Lung (tissue), 12 donors: ENCODE data around the gene DLG1. TPM values are rescaled to one million over a fixed set of nuclear protein-coding genes. Genes with fewer than 3 reads are reported as not detected.
"Not testable (repeated sequence)": the region's sequence is repeated elsewhere in the genome, so short reads cannot be mapped to it uniquely, and the experiment has no call there.

Experiments used
- ATAC-seq: fragments of 200-7000 bp; cut with Tn5 transposase; one replicate; pipeline ENCODE4 v1.9.1; 2020; ENCODE audit warnings: moderate number of reproducible peaks; ENCODE audit not compliant: insufficient read depth, low FRiP score
- DNase-seq, 3 donors: peaks; one replicate each; pipeline ENCODE4 v3.0.0-alpha.2; 2013 to 2017
- H3K27ac ChIP-seq, 2 donors: one replicate each; pipeline ENCODE4 v1.5.1; 2013; ENCODE audit warnings: mild to moderate bottlenecking in 2 of 2, moderate library complexity in 2 of 2, control low read depth in 1 of 2, inconsistent platforms in 1 of 2, low read depth in 1 of 2, low read length in 1 of 2
- H3K27me3 ChIP-seq, 3 donors: one replicate each; pipeline ENCODE4 v1.5.1; 2013; ENCODE audit warnings: low read length in 2 of 3; ENCODE audit not compliant: control insufficient read depth in 3 of 3, insufficient read depth in 3 of 3
- H3K36me3 ChIP-seq, 4 donors: one replicate each; pipeline ENCODE4 v1.5.1; 2013; ENCODE audit warnings: low read length in 4 of 4, mild to moderate bottlenecking in 1 of 4, moderate library complexity in 1 of 4; ENCODE audit not compliant: control insufficient read depth in 4 of 4, insufficient read depth in 4 of 4
- H3K4me1 ChIP-seq, 5 donors: one replicate each; pipeline ENCODE4 v1.5.1; 2013; ENCODE audit warnings: low read length in 5 of 5, mild to moderate bottlenecking in 2 of 5, moderate library complexity in 1 of 5; ENCODE audit not compliant: control insufficient read depth in 5 of 5, insufficient read depth in 5 of 5
- H3K4me3 ChIP-seq: one replicate; pipeline ENCODE4 v1.5.1; 2013; ENCODE audit warnings: mild to moderate bottlenecking, control low read depth, moderate library complexity
- H3K9ac ChIP-seq, 2 donors: one replicate each; pipeline ENCODE4 v1.5.1; 2013; ENCODE audit warnings: low read length in 2 of 2, control low read depth in 1 of 2; ENCODE audit not compliant: insufficient read depth in 1 of 2
- H3K9me3 ChIP-seq, 4 donors: one replicate each; pipeline ENCODE4 v1.5.1; 2013; ENCODE audit warnings: low read length in 3 of 4, mild to moderate bottlenecking in 1 of 4, moderate library complexity in 1 of 4; ENCODE audit not compliant: control insufficient read depth in 4 of 4, insufficient read depth in 3 of 4
- CTCF ChIP-seq: IDR thresholded peaks from 2 replicates; pipeline ENCODE4 v1.5.1; 2012; ENCODE audit warnings: mild to moderate bottlenecking; ENCODE audit errors: control extremely low read depth, extremely low read depth
- WGBS, 2 donors: extraction: QIAGEN DNeasy Blood & Tissue Kit; methylation state at CpG; one replicate each; pipeline ENCODE4 v1.1.7; 2013; 5-methylcytosine and 5-hydroxymethylcytosine counted together
- polyA plus RNA-seq, 2 donors: library from polyadenylated mRNA; stranded (reverse); fragments of 200-250 nt; gene quantifications; one replicate each; pipeline ENCODE4 v1.2.1, GENCODE V29; 2013
- total RNA-seq, 2 donors: library from RNA; depleted of rRNA in 1 of 2; stranded (reverse); fragments of >200 nt in 1 of 2; gene quantifications; one replicate each; pipeline ENCODE4 v1.2.1, GENCODE V29; 2014 to 2021
- donor health status: control.
- donor health status: control.
- donor health status: Bipolar disorder and iron deficiency.
- donor health status: healthy.
- donor health status: DM: yes; HTN: yes; CAD: no.

The DLG1 gene
- total and polyA plus RNA-seq, 4 donors, result 16.0 to 114 (median 45.7) TPM

- TF ChIP-seq CTCF, result no peak
- peaks cover 0 to 3% (median 0%) of the 10 kb centered on the region in 3 donors for H3K27me3 ChIP-seq
- H3K9me3 ChIP-seq, result no peaks in the 10 kb centered on the region
- no peaks in the 10 kb centered on the region for H3K4me1 ChIP-seq
- WGBS, 2 donors, result 87 to 92% methylated on average over 14 of the region's 14 CpGs
- peaks cover 0 to 5% (median 1%) of the 10 kb centered on the region in 4 donors for H3K36me3 ChIP-seq
- no peak overlapping the region for H3K4me3 ChIP-seq
- ATAC-seq, result no peak
- no peak overlapping the region for H3K27ac ChIP-seq
- no peak for DNase-seq
- no peak overlapping the region for H3K9ac ChIP-seq
These were observed 259.5 kb downstream of the DLG1 start for GRCh38 chr3:197038679-197039462.

- H3K4me1 ChIP-seq, result no peaks in the 10 kb centered on the region
- H3K9ac ChIP-seq, result no peak overlapping the region
- H3K27ac ChIP-seq, result no peak overlapping the region
- WGBS, 2 donors, result 64 to 70% methylated on average over 3 of the region's 3 CpGs
- H3K27me3 ChIP-seq, result peaks cover 0 to 9% (median 3%) of the 10 kb centered on the region in 3 donors
- H3K4me3 ChIP-seq, result no peak overlapping the region
- no peaks in the 10 kb centered on the region for H3K9me3 ChIP-seq
- H3K36me3 ChIP-seq, result peaks cover 0 to 5% (median 0%) of the 10 kb centered on the region in 4 donors
- no peak for TF ChIP-seq CTCF
- ATAC-seq (no peak), DNase-seq (no peak)
These were observed 262.8 kb downstream of the DLG1 start for GRCh38 chr3:197035577-197035976.

GRCh38 chr3:197034778-197035177 is 263.6 kb downstream of the DLG1 start:
- DNase-seq, H3K4me3 ChIP-seq, H3K27ac ChIP-seq, ATAC-seq, H3K9ac ChIP-seq, H3K36me3 ChIP-seq, H3K4me1 ChIP-seq, H3K9me3 ChIP-seq: not testable (repeated sequence)
- 80 to 83% methylated on average over 5 of the region's 5 CpGs for WGBS, 2 donors
- peaks cover 0 to 11% (median 3%) of the 10 kb centered on the region in 3 donors for H3K27me3 ChIP-seq

GRCh38 chr3:197033764-197034163 is 264.6 kb downstream of the DLG1 start:
- not testable (repeated sequence) for H3K4me3 ChIP-seq, ATAC-seq, H3K27ac ChIP-seq, DNase-seq, H3K36me3 ChIP-seq, H3K9ac ChIP-seq, H3K4me1 ChIP-seq, H3K9me3 ChIP-seq
- H3K27me3 ChIP-seq, result peaks cover 0 to 11% (median 3%) of the 10 kb centered on the region in 3 donors
- 78 to 81% methylated on average over 3 of the region's 3 CpGs for WGBS, 2 donors
